ENCODE measurements around the gene COL6A2. TPM values are rescaled to one million over a fixed set of nuclear protein-coding genes. Genes with fewer than 3 reads are reported as not detected.

Gene COL6A2
- total RNA-seq, 1 experiment from 2014 or later, result 129 TPM

- Histone ChIP-seq H3K79me1 (ENCODE audit: insufficient read depth, low read depth, low read length, poor library complexity, severe bottlenecking) (no peaks in the 10 kb centered on the region), H2AK5ac (ENCODE audit: insufficient read length, low read length) (no peak overlapping the region), H3K4me1 (ENCODE audit: insufficient read depth, low read length) (no peaks in the 10 kb centered on the region), H2BK120ac (ENCODE audit: low read depth, low read length, poor library complexity, severe bottlenecking) (no peak overlapping the region), H3K4me2 (ENCODE audit: insufficient read depth, insufficient read length, low read length) (no peak overlapping the region), H4K91ac (ENCODE audit: insufficient read length, low read depth, low read length) (no peak overlapping the region), H3K14ac (ENCODE audit: insufficient read depth, low read length) (no peak overlapping the region), H3K56ac (ENCODE audit: insufficient read length, low read depth, low read length) (no peak overlapping the region), H3K9me3 (ENCODE audit: control insufficient read depth, low read depth, low read length) (peaks cover 20% of the 10 kb centered on the region), H3K79me2 (ENCODE audit: insufficient read depth, low read length) (no peaks in the 10 kb centered on the region), H3T11ph (ENCODE audit: low read length) (no peak overlapping the region), H2BK20ac (ENCODE audit: low read depth, low read length, poor library complexity, severe bottlenecking) (no peak overlapping the region), H2BK15ac (ENCODE audit: low read depth, low read length) (no peak overlapping the region), H3K23ac (ENCODE audit: insufficient read length, low read depth, low read length) (no peak overlapping the region), H3K4ac (ENCODE audit: low read depth, low read length) (no peak overlapping the region), H2BK5ac (ENCODE audit: insufficient read length, low read length) (no peak overlapping the region), H3K18ac (ENCODE audit: insufficient read length, low read depth, low read length) (no peak overlapping the region), H3K9ac (ENCODE audit: extremely low read depth, insufficient read length, low read length) (no peak overlapping the region), H3K23me2 (ENCODE audit: insufficient read length, low read depth, low read length, poor library complexity, severe bottlenecking) (no peaks in the 10 kb centered on the region), H2BK12ac (ENCODE audit: insufficient read length, low read depth, low read length) (no peak overlapping the region), H4K5ac (ENCODE audit: insufficient read length, low read depth, low read length) (no peak overlapping the region), H4K20me1 (ENCODE audit: control insufficient read depth, insufficient read depth, insufficient read length) (no peaks in the 10 kb centered on the region), H4K8ac (replicated peaks; ENCODE audit: insufficient read length, low read depth, low read length) (no peak overlapping the region), H3K27me3 (ENCODE audit: insufficient read depth, low read length) (no peaks in the 10 kb centered on the region), H3K27ac (ENCODE audit: insufficient read length, low read depth, low read length) (no peak overlapping the region), H2AFZ (ENCODE audit: low read length) (no peak overlapping the region)
- DNase-seq, result peak; percentile 17
- no CpG with 5 or more reads among the region's 30 CpGs for WGBS (ENCODE audit: extremely low coverage, insufficient read length, low lambda C conversion rate)
- peaks cover 9 to 14% of the 10 kb centered on the region in 2 experiments for H3K4me1 Mint-ChIP-seq
- peaks cover 41 to 45% of the 10 kb centered on the region in 2 experiments for H3K9me3 Mint-ChIP-seq
- H3K27me3 Mint-ChIP-seq (ENCODE audit: low read depth), result peaks cover 29% of the 10 kb centered on the region
- TF ChIP-seq, protein P1, sequence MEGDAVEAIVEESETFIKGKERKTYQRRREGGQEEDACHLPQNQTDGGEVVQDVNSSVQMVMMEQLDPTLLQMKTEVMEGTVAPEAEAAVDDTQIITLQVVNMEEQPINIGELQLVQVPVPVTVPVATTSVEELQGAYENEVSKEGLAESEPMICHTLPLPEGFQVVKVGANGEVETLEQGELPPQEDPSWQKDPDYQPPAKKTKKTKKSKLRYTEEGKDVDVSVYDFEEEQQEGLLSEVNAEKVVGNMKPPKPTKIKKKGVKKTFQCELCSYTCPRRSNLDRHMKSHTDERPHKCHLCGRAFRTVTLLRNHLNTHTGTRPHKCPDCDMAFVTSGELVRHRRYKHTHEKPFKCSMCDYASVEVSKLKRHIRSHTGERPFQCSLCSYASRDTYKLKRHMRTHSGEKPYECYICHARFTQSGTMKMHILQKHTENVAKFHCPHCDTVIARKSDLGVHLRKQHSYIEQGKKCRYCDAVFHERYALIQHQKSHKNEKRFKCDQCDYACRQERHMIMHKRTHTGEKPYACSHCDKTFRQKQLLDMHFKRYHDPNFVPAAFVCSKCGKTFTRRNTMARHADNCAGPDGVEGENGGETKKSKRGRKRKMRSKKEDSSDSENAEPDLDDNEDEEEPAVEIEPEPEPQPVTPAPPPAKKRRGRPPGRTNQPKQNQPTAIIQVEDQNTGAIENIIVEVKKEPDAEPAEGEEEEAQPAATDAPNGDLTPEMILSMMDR (conservative IDR thresholded peaks at IDR 0.05), result no peak
- H3K27ac Mint-ChIP-seq, result peak overlapping the region in 1 of 3 experiments; percentile 92; a peak in 2 of 7 replicates
- peaks cover 7 to 29% (median 16%) of the 10 kb centered on the region in 3 experiments for H3K36me3 Mint-ChIP-seq (ENCODE audit: insufficient read depth in 1 of 3, low read depth in 3 of 3)
- H3K4me3 Mint-ChIP-seq, result no peak overlapping the region
Measured at GRCh38 chr21:46063734-46064680, 33.9 kb upstream of the COL6A2 start.

Measured in H9 (cell line).